Embryonic facial prominence (tissue), 1 donor: ENCODE results near the gene TCIRG1.

ENCODE experiments used
- DNase-seq: peaks from one replicate; pipeline ENCODE4 v3.0.0-alpha.2; 2016; ENCODE audit errors: extremely low spot score

The TCIRG1 gene

DNA sequence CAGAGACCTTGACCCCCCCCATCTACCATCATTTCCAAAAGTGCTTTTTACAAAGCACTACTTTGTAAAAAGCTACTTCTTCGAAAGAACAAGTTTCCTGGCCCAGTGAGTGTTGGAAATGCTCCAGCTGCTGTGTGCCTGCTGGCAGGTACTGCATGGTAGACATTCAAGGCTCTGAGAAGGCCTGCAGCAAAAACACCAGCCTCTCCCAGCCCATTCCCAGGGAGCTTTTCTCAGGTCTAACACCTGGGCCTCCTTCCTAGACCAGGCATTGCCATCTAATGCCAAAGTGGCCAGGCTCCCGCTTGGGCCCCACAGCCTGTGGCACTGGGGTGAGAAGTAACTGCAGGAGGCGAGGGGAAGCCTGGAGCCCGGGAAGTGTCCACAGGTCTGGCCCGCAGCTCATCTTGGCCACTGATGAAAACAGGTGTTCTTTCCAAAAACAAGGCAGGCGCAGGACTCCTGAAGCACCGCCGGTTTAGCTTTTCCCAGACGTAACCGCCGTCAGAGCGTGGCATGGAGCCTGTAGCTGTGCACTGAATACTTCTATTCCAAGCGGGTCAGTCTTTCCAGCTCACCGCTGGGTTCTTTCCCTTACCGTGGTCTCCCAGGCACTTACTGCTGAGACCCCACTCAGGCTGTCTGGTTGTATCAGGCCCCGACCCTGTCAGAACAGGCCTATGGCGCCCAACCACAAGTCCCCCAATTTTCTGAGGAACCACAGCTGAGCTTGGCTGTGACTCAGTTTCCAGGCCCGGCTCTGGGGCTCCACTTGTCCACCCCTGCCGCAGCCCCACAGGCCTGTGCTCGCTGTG, 1.2 kb upstream of the TCIRG1 start:
- no peak for DNase-seq

DNA sequence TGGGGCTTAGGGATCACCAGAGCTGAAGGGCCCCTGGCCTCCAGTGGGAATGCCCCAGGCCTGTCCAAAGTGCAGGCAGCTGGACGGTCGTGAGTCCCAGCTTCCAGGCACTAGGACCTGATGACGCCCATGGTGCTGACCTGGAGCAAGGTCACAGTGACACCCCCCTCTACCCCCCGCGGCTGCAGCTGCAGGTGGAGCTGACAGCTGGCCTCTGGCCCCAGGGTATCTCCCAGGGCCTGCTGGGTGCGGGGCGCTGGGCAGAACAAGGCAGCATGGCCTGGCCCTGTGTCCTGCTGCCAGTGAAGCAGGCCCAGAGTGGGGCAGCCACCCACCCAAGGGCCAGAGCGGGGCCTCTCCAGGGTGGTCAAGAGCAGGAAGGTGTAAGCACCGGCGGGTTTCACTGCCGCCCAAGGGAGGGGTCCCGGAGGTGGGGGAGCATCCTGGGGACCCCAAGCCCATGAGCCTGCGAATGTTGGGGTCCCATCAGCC, 553 bp upstream of the TCIRG1 start:
- no peak for DNase-seq

- DNase-seq = no peak
These were observed 781 bp downstream of the TCIRG1 start for GRCh38 chr11:68039526-68040086.

DNA sequence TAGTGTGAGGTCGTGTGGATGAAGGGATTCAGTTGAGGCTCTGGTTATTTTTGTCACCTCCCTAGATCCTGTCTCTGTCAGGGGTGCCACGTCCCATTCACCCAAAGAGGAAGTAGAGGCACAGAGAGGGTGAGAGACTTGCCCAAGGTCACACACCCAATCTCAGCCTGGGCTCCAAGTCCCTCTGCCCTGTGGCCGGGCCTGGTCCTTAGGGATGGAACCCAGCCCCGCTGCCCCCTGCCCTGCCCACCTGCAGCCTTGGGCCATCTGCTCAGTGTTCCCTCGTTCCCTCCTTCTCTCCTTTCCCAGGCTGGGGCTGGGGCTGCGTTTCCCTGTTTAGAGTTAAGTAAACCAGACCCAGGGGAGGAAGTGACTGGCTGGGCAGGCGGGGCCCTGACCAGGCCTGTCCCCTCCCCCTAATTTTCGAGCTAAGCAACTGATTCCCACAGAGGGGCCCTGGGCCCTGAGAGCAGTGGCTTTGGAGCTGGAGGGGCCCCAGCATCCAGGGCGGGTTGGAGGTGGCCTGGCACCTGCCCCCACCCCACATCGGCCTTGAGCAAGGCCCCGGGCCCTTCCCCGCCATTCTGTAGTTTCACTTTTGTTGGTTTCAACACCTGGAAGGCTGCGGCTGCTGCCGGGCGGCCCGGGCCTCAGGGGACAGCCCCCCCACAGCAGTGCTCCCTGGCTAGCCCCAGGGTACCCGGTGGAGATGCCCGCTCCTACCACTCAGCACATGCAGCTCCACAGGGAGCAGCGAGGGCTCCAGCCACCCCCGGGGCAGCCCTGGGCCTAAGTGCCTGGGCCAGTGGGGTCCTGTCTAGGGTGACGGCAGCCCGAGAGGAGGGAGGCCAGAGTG, 1.5 kb downstream of the TCIRG1 start:
- DNase-seq = peak; percentile 56

GRCh38 chr11:68040957-68041591, 2.2 kb downstream of the TCIRG1 start:
- no peak for DNase-seq

GRCh38 chr11:68041617-68042218, 2.9 kb downstream of the TCIRG1 start:
- no peak for DNase-seq

DNA sequence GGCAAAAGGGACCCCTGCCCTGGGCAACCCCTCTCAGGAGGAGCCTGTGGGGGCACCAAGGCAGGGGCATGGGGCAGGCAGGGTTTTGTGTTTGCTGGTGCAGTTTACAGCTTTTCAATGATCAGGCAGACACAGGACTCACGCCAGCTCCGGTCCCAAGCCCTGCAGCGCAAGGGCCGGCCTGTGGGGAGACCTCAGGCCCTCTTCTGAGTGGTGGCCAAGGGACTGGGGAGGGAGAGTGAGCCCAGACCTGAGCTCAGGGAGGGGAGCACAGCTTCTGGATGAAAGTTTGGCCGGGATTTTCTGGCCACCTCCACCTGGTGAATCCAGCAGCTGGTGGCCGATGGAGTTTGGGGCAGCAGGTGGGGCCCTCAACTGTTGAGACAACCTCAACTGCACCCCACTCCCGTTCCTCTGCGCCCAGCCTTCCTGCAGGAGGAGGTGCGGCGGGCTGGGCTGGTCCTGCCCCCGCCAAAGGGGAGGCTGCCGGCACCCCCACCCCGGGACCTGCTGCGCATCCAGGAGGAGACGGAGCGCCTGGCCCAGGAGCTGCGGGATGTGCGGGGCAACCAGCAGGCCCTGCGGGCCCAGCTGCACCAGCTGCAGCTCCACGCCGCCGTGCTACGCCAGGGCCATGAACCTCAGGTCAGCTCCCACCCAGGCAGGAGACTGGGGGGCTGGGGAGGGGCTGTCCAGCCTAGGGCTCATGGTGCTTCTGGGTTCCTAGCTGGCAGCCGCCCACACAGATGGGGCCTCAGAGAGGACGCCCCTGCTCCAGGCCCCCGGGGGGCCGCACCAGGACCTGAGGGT, 3.6 kb downstream of the TCIRG1 start:
- DNase-seq = no peak

GRCh38 chr11:68043029-68043348, 4.2 kb downstream of the TCIRG1 start:
- no peak for DNase-seq

GRCh38 chr11:68043349-68044144, 4.7 kb downstream of the TCIRG1 start:
- DNase-seq = no peak

DNA sequence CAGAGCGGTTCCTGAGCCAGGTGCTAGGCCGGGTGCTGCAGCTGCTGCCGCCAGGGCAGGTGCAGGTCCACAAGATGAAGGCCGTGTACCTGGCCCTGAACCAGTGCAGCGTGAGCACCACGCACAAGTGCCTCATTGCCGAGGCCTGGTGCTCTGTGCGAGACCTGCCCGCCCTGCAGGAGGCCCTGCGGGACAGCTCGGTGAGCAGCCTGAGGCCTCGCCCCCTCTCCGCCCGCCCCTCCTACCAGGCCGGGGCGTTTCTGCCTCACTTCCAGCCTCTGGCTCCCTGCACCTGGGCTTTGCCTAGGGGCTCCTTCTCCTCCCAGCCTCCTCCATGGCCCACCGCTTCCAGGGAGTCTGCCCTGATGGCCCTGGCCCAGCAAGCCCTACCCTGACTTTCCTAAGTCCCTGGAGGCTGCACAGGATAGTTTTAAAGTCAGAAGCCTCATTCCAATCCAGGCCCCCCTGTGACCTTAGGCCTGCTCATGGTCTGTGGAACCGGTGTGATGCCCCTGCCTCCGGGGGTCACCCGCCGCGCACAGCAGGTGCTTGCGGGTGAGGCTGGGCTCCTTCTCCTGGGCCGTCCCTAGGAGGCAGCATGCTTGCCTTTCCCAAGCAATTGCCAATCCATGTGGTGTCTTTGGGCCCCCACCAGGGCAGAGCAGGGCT, 5.5 kb downstream of the TCIRG1 start:
- no peak for DNase-seq

DNA sequence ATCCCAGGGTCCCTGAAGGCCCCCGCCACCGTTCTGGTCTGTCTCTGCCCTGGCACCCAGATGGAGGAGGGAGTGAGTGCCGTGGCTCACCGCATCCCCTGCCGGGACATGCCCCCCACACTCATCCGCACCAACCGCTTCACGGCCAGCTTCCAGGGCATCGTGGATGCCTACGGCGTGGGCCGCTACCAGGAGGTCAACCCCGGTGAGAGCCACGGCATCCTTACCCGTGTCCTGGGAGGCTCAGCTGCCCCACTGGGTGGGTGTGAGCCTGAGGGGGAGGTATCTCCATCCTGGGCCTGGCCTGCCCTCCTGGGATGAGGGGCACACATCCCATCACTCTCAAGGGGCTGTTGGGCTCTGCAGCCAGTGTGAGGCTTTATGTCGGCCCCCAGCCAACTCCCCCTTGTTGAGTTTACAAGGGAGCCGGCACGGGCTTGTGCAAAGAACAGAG, 6.1 kb downstream of the TCIRG1 start:
- no peak for DNase-seq

DNA sequence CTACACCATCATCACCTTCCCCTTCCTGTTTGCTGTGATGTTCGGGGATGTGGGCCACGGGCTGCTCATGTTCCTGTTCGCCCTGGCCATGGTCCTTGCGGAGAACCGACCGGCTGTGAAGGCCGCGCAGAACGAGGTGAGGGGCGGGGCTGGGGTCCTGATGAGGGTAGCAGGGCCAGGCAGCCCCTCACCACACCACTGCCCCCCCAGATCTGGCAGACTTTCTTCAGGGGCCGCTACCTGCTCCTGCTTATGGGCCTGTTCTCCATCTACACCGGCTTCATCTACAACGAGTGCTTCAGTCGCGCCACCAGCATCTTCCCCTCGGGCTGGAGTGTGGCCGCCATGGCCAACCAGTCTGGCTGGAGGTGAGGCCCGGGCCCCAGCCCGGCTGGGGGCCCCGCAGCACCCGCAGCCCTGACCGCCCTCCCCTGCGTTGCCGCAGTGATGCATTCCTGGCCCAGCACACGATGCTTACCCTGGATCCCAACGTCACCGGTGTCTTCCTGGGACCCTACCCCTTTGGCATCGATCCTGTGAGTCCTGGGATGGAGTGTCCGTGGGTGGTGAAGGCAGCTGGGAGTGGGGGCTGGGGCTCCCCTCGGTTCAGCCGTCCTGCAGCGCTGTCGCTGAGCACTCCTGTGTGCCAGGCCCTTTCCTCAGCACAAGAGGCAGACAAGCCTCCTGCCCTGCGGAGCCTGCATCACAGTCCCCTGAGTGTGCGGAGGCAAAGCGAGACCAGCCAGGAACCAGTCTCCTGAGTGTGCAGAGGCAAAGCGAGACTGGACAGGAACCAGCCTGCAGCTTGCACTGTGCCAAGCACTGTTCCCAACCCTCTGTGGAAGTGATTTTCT, 8.8 kb downstream of the TCIRG1 start:
- DNase-seq = no peak

GRCh38 chr11:68048681-68049508, 10.1 kb downstream of the TCIRG1 start:
- DNase-seq = no peak

GRCh38 chr11:68049509-68050370, 10.9 kb downstream of the TCIRG1 start:
- DNase-seq = no peak

DNA sequence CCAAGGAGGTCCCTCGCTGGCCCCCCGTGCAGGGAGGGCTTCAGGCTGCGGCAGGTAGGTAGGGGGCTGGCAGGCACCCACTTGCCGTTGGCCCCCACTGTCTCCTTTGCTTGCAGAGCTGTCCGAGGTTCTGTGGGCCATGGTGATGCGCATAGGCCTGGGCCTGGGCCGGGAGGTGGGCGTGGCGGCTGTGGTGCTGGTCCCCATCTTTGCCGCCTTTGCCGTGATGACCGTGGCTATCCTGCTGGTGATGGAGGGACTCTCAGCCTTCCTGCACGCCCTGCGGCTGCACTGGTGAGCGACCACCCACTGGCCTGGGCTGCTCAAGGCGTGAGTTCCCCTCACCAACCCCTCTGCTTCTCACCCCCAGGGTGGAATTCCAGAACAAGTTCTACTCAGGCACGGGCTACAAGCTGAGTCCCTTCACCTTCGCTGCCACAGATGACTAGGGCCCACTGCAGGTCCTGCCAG, 11.6 kb downstream of the TCIRG1 start:
- no peak for DNase-seq
